NCI-H345 (cell line): ENCODE measurements around the gene KIAA0825.

Experiments
- DNase-seq: peaks from one replicate; lab custom pipeline; 2025; lab: John Stamatoyannopoulos, UW

The KIAA0825 gene

GRCh38 chr5:94308442-94308841 lies 310.0 kb downstream of the KIAA0825 start:
- no peak for DNase-seq

- no peak for DNase-seq
Observed at GRCh38 chr5:94304146-94304545, 314.3 kb downstream of the KIAA0825 start.

GRCh38 chr5:94288937-94289336 lies 329.5 kb downstream of the KIAA0825 start:
- DNase-seq: no peak

GRCh38 chr5:94285984-94286383 lies 332.4 kb downstream of the KIAA0825 start:
- DNase-seq: no peak

- DNase-seq: no peak
Observed at GRCh38 chr5:94283093-94283492, 335.3 kb downstream of the KIAA0825 start.

- DNase-seq: no peak
Observed at GRCh38 chr5:94281236-94281801, 337.1 kb downstream of the KIAA0825 start.

GRCh38 chr5:94276751-94277150 lies 341.7 kb downstream of the KIAA0825 start:
- no peak for DNase-seq

GRCh38 chr5:94276048-94276447 lies 342.4 kb downstream of the KIAA0825 start:
- no peak for DNase-seq

- DNase-seq: no peak
Observed at GRCh38 chr5:94274707-94275106, 343.7 kb downstream of the KIAA0825 start.

GRCh38 chr5:94268226-94268625 lies 350.2 kb downstream of the KIAA0825 start:
- DNase-seq: peak; percentile 42

- no peak for DNase-seq
Observed at GRCh38 chr5:94267350-94267899, 351.0 kb downstream of the KIAA0825 start.

- DNase-seq: no peak
Observed at GRCh38 chr5:94266170-94266569, 352.2 kb downstream of the KIAA0825 start.

- no peak for DNase-seq
Observed at GRCh38 chr5:94263068-94263467, 355.3 kb downstream of the KIAA0825 start.

- no peak for DNase-seq
Observed at GRCh38 chr5:94260096-94260495, 358.3 kb downstream of the KIAA0825 start.

GRCh38 chr5:94254214-94254613 lies 364.2 kb downstream of the KIAA0825 start:
- no peak for DNase-seq

- no peak for DNase-seq
Observed at GRCh38 chr5:94250985-94251384, 367.4 kb downstream of the KIAA0825 start.

- no peak for DNase-seq
Observed at GRCh38 chr5:94249430-94249829, 369.0 kb downstream of the KIAA0825 start.

- DNase-seq: no peak
Observed at GRCh38 chr5:94248175-94248875, 370.1 kb downstream of the KIAA0825 start.

GRCh38 chr5:94245608-94246007 lies 372.8 kb downstream of the KIAA0825 start:
- DNase-seq: no peak

- no peak for DNase-seq
Observed at GRCh38 chr5:94244921-94245320, 373.5 kb downstream of the KIAA0825 start.

- no peak for DNase-seq
Observed at GRCh38 chr5:94243612-94244011, 374.8 kb downstream of the KIAA0825 start.

GRCh38 chr5:94240993-94241651 lies 377.3 kb downstream of the KIAA0825 start:
- DNase-seq: no peak

- DNase-seq: no peak
Observed at GRCh38 chr5:94240596-94240992, 377.8 kb downstream of the KIAA0825 start.
